Tibial artery (tissue), 4 donors: ENCODE measurements around the gene LAMTOR1.

Source experiments
- DNase-seq, 2 donors: peaks; one replicate each; pipeline ENCODE4 v3.0.0-alpha.2; 2019
- H3K27ac ChIP-seq, 2 donors: fragments of 200-600 bp; sonication (generic) in 1 of 2; 1 replicate in 1 of 2; 2 replicates in 1 of 2; pipeline ENCODE4 v1.5.1; 2018 to 2019; ENCODE audit warnings: mild to moderate bottlenecking in 1 of 2
- H3K27me3 ChIP-seq, 2 donors: fragments of 200-600 bp; sonication (generic) in 1 of 2; one replicate each; pipeline versions ENCODE4 v1.5.1 to v1.6.0; 2016 to 2019
- H3K36me3 ChIP-seq, 3 donors: fragments of 200-600 bp; sonication (generic) in 2 of 3; one replicate each; pipeline ENCODE4 v1.5.1; 2016 to 2019; ENCODE audit warnings: mild to moderate bottlenecking in 2 of 3
- H3K4me1 ChIP-seq, 4 donors: fragments of 200-600 bp; sonication (generic) in 2 of 4; 1 replicate in 3 of 4; 2 replicates in 1 of 4; pipeline ENCODE4 v1.5.1; 2016 to 2019
- H3K4me3 ChIP-seq, 2 donors: fragments of 200-600 bp; sonication (generic) in 1 of 2; 1 replicate in 1 of 2; 2 replicates in 1 of 2; pipeline ENCODE4 v1.5.1; 2018 to 2019; ENCODE audit warnings: mild to moderate bottlenecking in 2 of 2
- H3K9me3 ChIP-seq, 3 donors: fragments of 200-600 bp; sonication (generic) in 1 of 3; one replicate each; pipeline ENCODE4 v1.5.1; 2016 to 2019
- CTCF ChIP-seq, 2 experiments: fragments of 200-600 bp in 1 of 2; fragments of 450-650 bp in 1 of 2; IDR thresholded peaks; one replicate each; pipeline ENCODE4 v1.5.1; 2017 to 2019; ENCODE audit warnings: antibody characterized with exemption in 2 of 2, mild to moderate bottlenecking in 1 of 2, moderate library complexity in 1 of 2
- intact Hi-C: fragments of 100-400 bp; cut with DNase I; formaldehyde crosslinking; loops from one replicate; pipeline ENCODE4 v1.15.0; 2023; ENCODE audit warnings: low total_unique reads

LAMTOR1 gene

GRCh38 chr11:72111300-72112142 is 8.4 kb upstream of the LAMTOR1 start:
- peaks cover 0 to 15% (median 7%) of the 10 kb centered on the region in 4 donors for H3K4me1 ChIP-seq
- TF ChIP-seq CTCF (IDR thresholded peaks at IDR 0.05) = no peak
- H3K27ac ChIP-seq = peak overlapping the region; percentile 90 to 94
- H3K9me3 ChIP-seq = no peaks in the 10 kb centered on the region
- peaks cover 0 to 24% (median 6%) of the 10 kb centered on the region in 3 donors for H3K36me3 ChIP-seq
- no peaks in the 10 kb centered on the region for H3K27me3 ChIP-seq
- peak overlapping the region; percentile 58 to 66 for H3K4me3 ChIP-seq
- DNase-seq = no peak
- intact Hi-C loops = no loop called here

- H3K27ac ChIP-seq = no peak within 1 kb of the TSS
- no peak for DNase-seq
- H3K4me3 ChIP-seq = no peak within 1 kb of the TSS
- H3K27me3 ChIP-seq = no peaks in the 10 kb centered on the region
- H3K36me3 ChIP-seq = peaks cover 0 to 30% (median 6%) of the 10 kb centered on the region in 3 donors
- intact Hi-C loops = no loop called here
- no peak for TF ChIP-seq CTCF (IDR thresholded peaks at IDR 0.05)
- peaks cover 0 to 25% (median 19%) of the 10 kb centered on the region in 4 donors for H3K4me1 ChIP-seq
- no peaks in the 10 kb centered on the region for H3K9me3 ChIP-seq
Observed at GRCh38 chr11:72105888-72106287, 2.8 kb upstream of the LAMTOR1 start, which contains the start of gene TOMT. TOMT (plus strand) TSS chr11:72105924; CDS start chr11:72105952, 28 bp downstream.

- DNase-seq = no peak
- Histone ChIP-seq H3K4me1 (peaks cover 0 to 36% (median 27%) of the 10 kb centered on the region in 4 donors), H3K9me3 (no peaks in the 10 kb centered on the region), H3K4me3 (peak overlapping the region; percentile 79 to 92), H3K27ac (peak overlapping the region; percentile 91 to 95), H3K27me3 (no peaks in the 10 kb centered on the region), H3K36me3 (peaks cover 7 to 30% (median 14%) of the 10 kb centered on the region in 3 donors)
- no peak for TF ChIP-seq CTCF (IDR thresholded peaks at IDR 0.05)
- intact Hi-C loops = no loop called here
Observed at GRCh38 chr11:72103754-72104167, 664 bp upstream of the LAMTOR1 start.

- Histone ChIP-seq H3K4me3 (peak overlapping the region; percentile 79 to 92), H3K27ac (peak overlapping the region; percentile 91 to 95), H3K27me3 (no peaks in the 10 kb centered on the region), H3K9me3 (no peaks in the 10 kb centered on the region), H3K4me1 (peaks cover 0 to 36% (median 27%) of the 10 kb centered on the region in 4 donors), H3K36me3 (peaks cover 19 to 33% (median 20%) of the 10 kb centered on the region in 3 donors)
- no peak for DNase-seq
- no peak for TF ChIP-seq CTCF (IDR thresholded peaks at IDR 0.05)
- intact Hi-C loops = no loop called here
Observed at GRCh38 chr11:72102631-72102945, 509 bp downstream of the LAMTOR1 start.

GRCh38 chr11:72102162-72102561 is 935 bp downstream of the LAMTOR1 start:
- no peaks in the 10 kb centered on the region for H3K9me3 ChIP-seq
- peaks cover 0 to 36% (median 27%) of the 10 kb centered on the region in 4 donors for H3K4me1 ChIP-seq
- TF ChIP-seq CTCF (IDR thresholded peaks at IDR 0.05) = no peak

More at GRCh38 chr11:72102162-72102561, 935 bp downstream of the LAMTOR1 start:
- no peak for DNase-seq
- peak overlapping the region; percentile 79 to 92 for H3K4me3 ChIP-seq
- H3K27ac ChIP-seq = peak overlapping the region; percentile 91 to 95
- H3K36me3 ChIP-seq = peaks cover 23 to 34% (median 24%) of the 10 kb centered on the region in 3 donors
- intact Hi-C loops = no loop called here
- no peaks in the 10 kb centered on the region for H3K27me3 ChIP-seq
